ENCODE measurements around the gene CHST3.

Gene CHST3

GRCh38 chr10:72035252-72035887, 71.2 kb downstream of the CHST3 start:
- DNase-seq: no peak

- no peak for DNase-seq
These were observed 73.1 kb downstream of the CHST3 start for GRCh38 chr10:72037266-72037665.

GRCh38 chr10:72037811-72038210, 73.6 kb downstream of the CHST3 start:
- no peak for DNase-seq

- DNase-seq: peak; percentile 32
These were observed 74.3 kb downstream of the CHST3 start for GRCh38 chr10:72038458-72039001.

- DNase-seq: no peak
These were observed 75.2 kb downstream of the CHST3 start for GRCh38 chr10:72039377-72039776.

GRCh38 chr10:72041491-72041890, 77.3 kb downstream of the CHST3 start:
- no peak for DNase-seq

- DNase-seq: peak; percentile 80
These were observed 79.0 kb downstream of the CHST3 start for GRCh38 chr10:72043016-72043834.

GRCh38 chr10:72044417-72045041, 80.3 kb downstream of the CHST3 start:
- peak; percentile 58 for DNase-seq

GRCh38 chr10:72045586-72045985, 81.4 kb downstream of the CHST3 start:
- DNase-seq: no peak

- DNase-seq: peak; percentile 98
These were observed 84.4 kb downstream of the CHST3 start for GRCh38 chr10:72048450-72049124.

- DNase-seq: no peak
These were observed 85.3 kb downstream of the CHST3 start for GRCh38 chr10:72049472-72049871.

GRCh38 chr10:72049969-72050781, 86.0 kb downstream of the CHST3 start:
- DNase-seq: no peak

- no peak for DNase-seq
These were observed 86.7 kb downstream of the CHST3 start for GRCh38 chr10:72050873-72051272.

- DNase-seq: no peak
These were observed 89.5 kb downstream of the CHST3 start for GRCh38 chr10:72053690-72054089.

- DNase-seq: no peak
These were observed 91.9 kb downstream of the CHST3 start for GRCh38 chr10:72056113-72056512.

- DNase-seq: no peak
These were observed 92.9 kb downstream of the CHST3 start for GRCh38 chr10:72056932-72057751.

- no peak for DNase-seq
These were observed 94.2 kb downstream of the CHST3 start for GRCh38 chr10:72058347-72058898.

GRCh38 chr10:72058989-72059842, 95.0 kb downstream of the CHST3 start:
- DNase-seq: no peak

GRCh38 chr10:72059843-72060822, 95.9 kb downstream of the CHST3 start:
- no peak for DNase-seq
